GM12892 (cell line): ENCODE results near the gene POGZ.
A peak's percentile ranks its signal among the peaks of the same experiment; 100 is the strongest.
"Not testable (repeated sequence)": the region's sequence is repeated elsewhere in the genome, so short reads cannot be mapped to it uniquely, and the experiment has no call there.

ENCODE experiments used
- DNase-seq: peaks from one replicate; pipeline ENCODE4 v3.0.0; 2011; ENCODE audit not compliant: insufficient read length
- FAIRE-seq: peaks from 2 replicates; lab custom pipeline; 2011; peaks lifted over from hg19 to GRCh38; lab: Jason Lieb, UNC
- POLR2A ChIP-seq: IDR thresholded peaks from 2 replicates; pipeline ENCODE4 v1.6.1; 2011; ENCODE audit warnings: low read depth, low read length, control low read depth
- POLR2AphosphoS5 ChIP-seq: IDR thresholded peaks from 2 replicates; pipeline ENCODE4 v1.6.1; 2011; ENCODE audit warnings: low read depth, low read length, control low read depth
- TAF1 ChIP-seq: IDR thresholded peaks from 2 replicates; pipeline ENCODE4 v1.6.1; 2011; ENCODE audit warnings: low read depth, mild to moderate bottlenecking, control low read depth, low read length, borderline replicate concordance

POGZ gene

GRCh38 chr1:151443846-151444782 is 15.2 kb downstream of the POGZ start:
- DNase-seq: peak; percentile 37
- no peak for TF ChIP-seq TAF1
- TF ChIP-seq POLR2A: no peak
- TF ChIP-seq POLR2AphosphoS5: no peak
- peak; percentile 93 for FAIRE-seq

DNA sequence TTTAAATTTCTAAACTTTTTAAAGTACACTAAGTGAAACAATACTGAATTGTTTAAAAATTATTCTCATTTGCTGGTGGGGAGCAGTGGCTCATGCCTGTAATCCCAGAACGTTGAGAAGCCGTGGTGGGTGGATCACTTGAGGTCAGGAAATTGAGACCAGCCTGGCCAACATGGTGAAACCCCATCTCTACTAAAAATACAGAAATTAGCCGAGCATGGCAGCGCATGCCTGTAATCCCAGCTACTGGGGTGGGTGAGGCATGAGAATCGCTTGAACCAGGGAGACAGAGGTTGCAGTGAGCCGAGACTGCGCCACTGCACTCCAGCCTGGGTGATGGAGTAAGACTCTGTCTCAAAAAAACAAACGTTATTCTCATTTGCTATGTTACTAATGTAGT is 21.9 kb downstream of the POGZ start:
- FAIRE-seq: peak; percentile 24
- not testable (repeated sequence) for DNase-seq

- DNase-seq (no peak), FAIRE-seq (no peak)
- TF ChIP-seq POLR2AphosphoS5: no peak
- no peak for TF ChIP-seq TAF1
- no peak for TF ChIP-seq POLR2A
Measured at GRCh38 chr1:151436985-151437384, 22.3 kb downstream of the POGZ start.

DNA sequence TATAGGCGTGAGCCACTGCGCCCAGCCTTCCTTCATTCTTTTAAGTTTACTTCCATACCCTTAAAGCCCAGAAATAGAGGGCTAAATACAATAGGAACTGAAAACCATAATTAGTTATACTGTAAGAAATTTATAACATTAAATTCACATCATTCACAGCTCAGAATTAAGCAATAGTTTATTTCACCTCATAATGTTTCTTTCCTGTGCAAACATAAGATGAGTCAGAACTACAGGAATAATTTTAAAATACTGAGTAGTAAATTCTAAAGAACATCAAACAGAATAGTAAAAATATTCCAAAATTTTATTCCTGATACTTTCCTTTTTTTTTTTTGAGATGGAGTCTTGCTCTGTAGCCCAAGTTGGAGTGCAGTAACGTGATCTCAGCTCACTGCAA is 24.1 kb downstream of the POGZ start:
- no peak for TF ChIP-seq POLR2A
- TF ChIP-seq TAF1: no peak
- TF ChIP-seq POLR2AphosphoS5: no peak
- FAIRE-seq: no peak
- no peak for DNase-seq

DNA sequence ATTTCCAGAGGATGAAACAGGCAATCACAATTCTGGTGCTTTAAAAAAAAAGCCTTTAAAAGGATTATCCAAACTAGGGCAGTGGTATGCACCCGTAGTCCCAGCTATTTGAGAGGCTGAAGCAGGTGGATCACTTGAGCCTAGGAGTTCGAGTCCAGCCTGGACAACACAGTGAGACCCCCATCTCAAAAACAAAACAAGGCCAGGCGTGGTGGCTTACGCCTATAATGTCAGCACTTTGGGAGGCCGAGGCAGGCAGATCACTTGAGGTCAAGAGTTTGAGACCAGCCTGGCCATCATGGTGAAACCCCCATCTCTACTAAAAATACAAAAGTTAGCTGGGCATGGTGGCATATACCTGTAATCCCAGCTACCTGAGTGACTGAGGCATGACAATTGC is 25.5 kb downstream of the POGZ start:
- DNase-seq, FAIRE-seq: not testable (repeated sequence)

DNA sequence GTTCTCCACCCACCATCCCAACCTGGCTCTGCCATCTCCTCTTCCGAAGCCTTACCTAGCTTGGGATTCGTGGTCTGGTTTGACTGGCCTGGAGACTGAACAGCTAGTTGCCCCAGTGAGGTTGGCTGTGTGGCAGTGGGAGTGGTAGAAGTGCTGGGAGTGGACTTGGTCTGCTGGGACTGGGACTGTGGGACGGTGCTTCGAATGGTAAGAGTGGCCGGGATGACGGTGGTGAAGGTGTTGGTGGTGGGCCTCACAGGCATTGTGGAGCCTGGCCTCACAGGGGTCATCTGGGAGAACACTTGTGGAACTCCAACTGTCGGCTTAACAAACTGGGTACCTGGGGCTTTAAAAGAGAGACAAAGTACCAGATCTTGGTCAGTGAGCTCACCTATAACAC is 31.2 kb downstream of the POGZ start:
- DNase-seq: no peak

GRCh38 chr1:151425103-151425502 is 34.2 kb downstream of the POGZ start:
- FAIRE-seq: no peak
- no peak for DNase-seq
- no peak for TF ChIP-seq TAF1
- TF ChIP-seq POLR2AphosphoS5: no peak
- no peak for TF ChIP-seq POLR2A

More for the DNA sequence above, 31.2 kb downstream of the POGZ start:
- no peak for FAIRE-seq
- TF ChIP-seq POLR2A: no peak
- TF ChIP-seq POLR2AphosphoS5: no peak
- TF ChIP-seq TAF1: no peak

- DNase-seq (no peak), FAIRE-seq (no peak)
- no peak for TF ChIP-seq TAF1
- no peak for TF ChIP-seq POLR2AphosphoS5
- no peak for TF ChIP-seq POLR2A
Measured at GRCh38 chr1:151419819-151420218, 39.5 kb downstream of the POGZ start.

- no peak for DNase-seq
- TF ChIP-seq TAF1: no peak
- TF ChIP-seq POLR2AphosphoS5: no peak
- TF ChIP-seq POLR2A: no peak
- FAIRE-seq: no peak
Measured at GRCh38 chr1:151418081-151418480, 41.2 kb downstream of the POGZ start.

GRCh38 chr1:151416231-151416630 is 43.1 kb downstream of the POGZ start:
- FAIRE-seq (no peak), DNase-seq (no peak)
- no peak for TF ChIP-seq POLR2A
- no peak for TF ChIP-seq POLR2AphosphoS5
- no peak for TF ChIP-seq TAF1

- no peak for DNase-seq
- no peak for FAIRE-seq
- TF ChIP-seq POLR2A (no peak), POLR2AphosphoS5 (no peak), TAF1 (no peak)
Measured at GRCh38 chr1:151411884-151412283, 47.4 kb downstream of the POGZ start.

DNA sequence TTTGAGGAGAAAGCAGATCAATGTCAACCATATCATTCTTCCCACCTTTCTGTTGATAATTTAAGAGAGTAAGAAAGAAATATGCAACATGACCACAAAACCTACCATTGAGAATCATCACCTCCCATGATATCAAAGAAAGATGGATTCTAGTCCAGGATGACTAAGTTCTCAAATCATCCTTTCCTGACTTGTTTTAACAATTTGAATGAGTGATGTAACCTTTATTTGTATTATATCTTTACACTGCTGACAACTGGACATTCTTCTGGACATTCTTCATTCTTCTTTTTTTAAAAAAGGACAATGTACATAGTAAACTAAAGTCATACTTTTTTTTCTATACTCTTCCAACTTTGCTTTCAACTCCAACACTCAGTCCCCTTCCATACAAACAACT is 50.4 kb downstream of the POGZ start:
- no peak for TF ChIP-seq TAF1
- TF ChIP-seq POLR2AphosphoS5: no peak
- TF ChIP-seq POLR2A: no peak
- no peak for FAIRE-seq
- DNase-seq: no peak
